Prostate gland (tissue), 2 donors: Measurements from ENCODE around the gene USP24.

ENCODE experiments used
- POLR2A ChIP-seq: fragments of 450-650 bp; IDR thresholded peaks from one replicate; pipeline ENCODE4 v1.6.1; 2016; ENCODE audit warnings: antibody characterized with exemption, mild to moderate bottlenecking
- POLR2AphosphoS5 ChIP-seq: sonication (generic); formaldehyde crosslinking; IDR thresholded peaks from one replicate; pipeline ENCODE4 v1.6.1; 2017; ENCODE audit warnings: antibody characterized with exemption
- TF ChIP-seq, protein P1 (sequence below), 4 experiments: fragments of 200-600 bp in 2 of 4; fragments of 450-650 bp in 2 of 4; sonication (generic) in 2 of 4; IDR thresholded peaks; 1 replicate in 3 of 4; 2 replicates in 1 of 4; pipeline ENCODE4 v1.5.1; 2016 to 2019; ENCODE audit warnings: antibody characterized with exemption in 4 of 4, mild to moderate bottlenecking in 2 of 4, moderate library complexity in 2 of 4

DNA sequence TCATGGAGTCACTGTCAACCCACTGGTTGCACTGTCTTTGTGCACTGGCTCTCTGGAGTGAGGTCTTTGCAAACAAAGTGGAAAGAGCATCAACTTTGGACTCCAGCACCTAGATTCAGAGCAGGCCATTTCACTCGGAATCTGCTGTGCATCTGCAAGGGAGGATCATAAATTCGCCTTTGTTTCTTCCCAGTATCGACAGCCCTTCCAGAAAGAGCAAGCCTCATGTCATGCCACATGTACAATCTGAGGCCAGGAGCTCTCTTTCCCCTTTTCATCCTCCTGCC lies 176.7 kb downstream of the USP24 start:
- TF ChIP-seq, protein P1, sequence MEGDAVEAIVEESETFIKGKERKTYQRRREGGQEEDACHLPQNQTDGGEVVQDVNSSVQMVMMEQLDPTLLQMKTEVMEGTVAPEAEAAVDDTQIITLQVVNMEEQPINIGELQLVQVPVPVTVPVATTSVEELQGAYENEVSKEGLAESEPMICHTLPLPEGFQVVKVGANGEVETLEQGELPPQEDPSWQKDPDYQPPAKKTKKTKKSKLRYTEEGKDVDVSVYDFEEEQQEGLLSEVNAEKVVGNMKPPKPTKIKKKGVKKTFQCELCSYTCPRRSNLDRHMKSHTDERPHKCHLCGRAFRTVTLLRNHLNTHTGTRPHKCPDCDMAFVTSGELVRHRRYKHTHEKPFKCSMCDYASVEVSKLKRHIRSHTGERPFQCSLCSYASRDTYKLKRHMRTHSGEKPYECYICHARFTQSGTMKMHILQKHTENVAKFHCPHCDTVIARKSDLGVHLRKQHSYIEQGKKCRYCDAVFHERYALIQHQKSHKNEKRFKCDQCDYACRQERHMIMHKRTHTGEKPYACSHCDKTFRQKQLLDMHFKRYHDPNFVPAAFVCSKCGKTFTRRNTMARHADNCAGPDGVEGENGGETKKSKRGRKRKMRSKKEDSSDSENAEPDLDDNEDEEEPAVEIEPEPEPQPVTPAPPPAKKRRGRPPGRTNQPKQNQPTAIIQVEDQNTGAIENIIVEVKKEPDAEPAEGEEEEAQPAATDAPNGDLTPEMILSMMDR (IDR thresholded peaks at IDR 0.05): no peak
- TF ChIP-seq POLR2AphosphoS5 (no peak), POLR2A (no peak)
